K562 (cell line): Measurements from ENCODE around the gene CREM. TPM values are rescaled to one million over a fixed set of nuclear protein-coding genes. Genes with fewer than 3 reads are reported as not detected.
A peak's percentile ranks its signal among the peaks of the same experiment; 100 is the strongest.

Experiments
- ASH1L ChIP-seq: fragments of 450-650 bp; IDR thresholded peaks from 2 replicates; pipeline ENCODE4 v1.6.1; 2018; ENCODE audit warnings: borderline replicate concordance, mild to moderate bottlenecking, low read depth; ENCODE audit not compliant: partially characterized antibody
- CUX1 ChIP-seq: fragments of 200-800 bp; sonication (Bioruptor generic); IDR thresholded peaks from 2 replicates; pipeline ENCODE4 v1.6.1; 2016; ENCODE audit warnings: missing genetic modification characterization, missing compliant biosample characterization
- MAFG ChIP-seq: fragments of 450-650 bp; conservative IDR thresholded peaks from 2 replicates; pipeline ENCODE4 v1.6.1; 2016; ENCODE audit warnings: missing genetic modification characterization, missing compliant biosample characterization
- PHF8 ChIP-seq: fragments of 200-600 bp; sonication (generic); IDR thresholded peaks from 2 replicates; pipeline ENCODE4 v1.6.1; 2012; ENCODE audit warnings: mixed run types, mild to moderate bottlenecking, inconsistent platforms, low read length, moderate library complexity, borderline replicate concordance
- POLR3A ChIP-seq: IDR thresholded peaks from 2 replicates; pipeline ENCODE4 v1.6.1; 2011; ENCODE audit warnings: borderline replicate concordance, mild to moderate bottlenecking, moderate library complexity; ENCODE audit not compliant: insufficient read length, insufficient read depth; ENCODE audit errors: extremely low read depth
- PRDM10 ChIP-seq: fragments of 450-650 bp; IDR thresholded peaks from 2 replicates; pipeline ENCODE4 v1.6.1; 2018; ENCODE audit not compliant: partially characterized antibody
- SAP30 ChIP-seq: fragments of 200-600 bp; sonication (generic); IDR thresholded peaks from 2 replicates; pipeline ENCODE4 v1.6.1; 2012; ENCODE audit warnings: borderline replicate concordance, low read depth, mild to moderate bottlenecking, moderate library complexity, low read length, control low read depth, inconsistent platforms; ENCODE audit not compliant: insufficient read depth, poor library complexity, severe bottlenecking
- SMAD1 ChIP-seq: fragments of 150-350 bp; IDR thresholded peaks from 2 replicates; pipeline ENCODE4 v1.6.1; 2014; ENCODE audit warnings: low read length, low read depth; ENCODE audit not compliant: partially characterized antibody
- SRSF1 ChIP-seq: fragments of 200-400 bp; formaldehyde crosslinking; IDR thresholded peaks from 2 replicates; pipeline ENCODE4 v1.6.1; 2017; ENCODE audit warnings: mild to moderate bottlenecking, low read depth, low read length, moderate library complexity
- TCF7 ChIP-seq: sonication (generic); IDR thresholded peaks from 2 replicates; pipeline ENCODE4 v1.6.1; 2016; ENCODE audit warnings: antibody characterized with exemption, borderline replicate concordance
- ZC3H8 ChIP-seq: fragments of 450-650 bp; IDR thresholded peaks from 2 replicates; pipeline ENCODE4 v1.6.1; 2017
- ZNF165 ChIP-seq: fragments of 250-450 bp; sonication (Bioruptor Pico); IDR thresholded peaks from 2 replicates; pipeline ENCODE4 v1.4.0; 2020; ENCODE audit warnings: borderline replicate concordance
- ZNF518B ChIP-seq: fragments of 250-450 bp; sonication (Bioruptor Pico); IDR thresholded peaks from 2 replicates; pipeline ENCODE4 v1.5.0; 2021; ENCODE audit warnings: mild to moderate bottlenecking, moderate library complexity
- ZNF75A ChIP-seq: fragments of 450-650 bp; formaldehyde crosslinking; IDR thresholded peaks from 2 replicates; pipeline ENCODE4 v1.4.0; 2020; ENCODE audit warnings: mild to moderate bottlenecking
- polyA plus RNA-seq, 8 experiments: library from polyadenylated mRNA; depleted of rRNA in 4 of 8; stranded (reverse) in 5 of 8; unstranded in 3 of 8; fragments of >200 nt; fragmentation: Nextera tagmentation in 2 of 8; fragmentation: Illumina TruSeq in 1 of 8; extraction: Ambion mirVana in 2 of 8; extraction: Trizol in 1 of 8; gene quantifications; 2 replicates each; pipeline versions ENCODE4 v1.2.1 to v1.2.3, GENCODE V29; 2011 to 2014; ENCODE audit warnings: inconsistent platforms in 1 of 8, missing spikeins in 1 of 8
- total RNA-seq, 7 experiments: library from RNA; depleted of rRNA in 6 of 7; stranded (reverse); fragments of >200 nt in 6 of 7; fragmentation: Illumina TruSeq in 2 of 7; extraction: Trizol in 2 of 7; gene quantifications; 2 replicates each; pipeline versions ENCODE4 v1.2.1 to v1.2.3, GENCODE V29; 2011 to 2021; ENCODE audit warnings: low replicate concordance in 1 of 7

CREM gene
- total and polyA plus RNA-seq, 9 of the 15 experiments (the other 6 are each of a cell fraction or from before 2014, with no cell fraction given) = 39.1 to 70.2 (median 48.3) TPM

GRCh38 chr10:35126530-35127288 is at the start of gene CREM (continued):
- TF ChIP-seq CUX1 (CRISPR knock-in tag) (no peak), POLR3A (no peak), TCF7 (0 out of 2 replicates have a peak, but pooled peaks have one; percentile 22), SAP30 (no peak), SRSF1 (0 out of 2 replicates have a peak, but pooled peaks have one; percentile 30), ZNF165 (CRISPR knock-in tag) (no peak), ZC3H8 (no peak), MAFG (tag) (no peak), SMAD1 (peak; percentile 74), ASH1L (no peak), PHF8 (peak; percentile 80; the same call in 1 of the 2 replicates), ZNF518B (CRISPR knock-in tag) (no peak), PRDM10 (peak; percentile 22), ZNF75A (CRISPR knock-in tag) (no peak)
